ENCODE measurements around the gene UBE2D2.
A peak's percentile ranks its signal among the peaks of the same experiment; 100 is the strongest.

The UBE2D2 gene

DNA sequence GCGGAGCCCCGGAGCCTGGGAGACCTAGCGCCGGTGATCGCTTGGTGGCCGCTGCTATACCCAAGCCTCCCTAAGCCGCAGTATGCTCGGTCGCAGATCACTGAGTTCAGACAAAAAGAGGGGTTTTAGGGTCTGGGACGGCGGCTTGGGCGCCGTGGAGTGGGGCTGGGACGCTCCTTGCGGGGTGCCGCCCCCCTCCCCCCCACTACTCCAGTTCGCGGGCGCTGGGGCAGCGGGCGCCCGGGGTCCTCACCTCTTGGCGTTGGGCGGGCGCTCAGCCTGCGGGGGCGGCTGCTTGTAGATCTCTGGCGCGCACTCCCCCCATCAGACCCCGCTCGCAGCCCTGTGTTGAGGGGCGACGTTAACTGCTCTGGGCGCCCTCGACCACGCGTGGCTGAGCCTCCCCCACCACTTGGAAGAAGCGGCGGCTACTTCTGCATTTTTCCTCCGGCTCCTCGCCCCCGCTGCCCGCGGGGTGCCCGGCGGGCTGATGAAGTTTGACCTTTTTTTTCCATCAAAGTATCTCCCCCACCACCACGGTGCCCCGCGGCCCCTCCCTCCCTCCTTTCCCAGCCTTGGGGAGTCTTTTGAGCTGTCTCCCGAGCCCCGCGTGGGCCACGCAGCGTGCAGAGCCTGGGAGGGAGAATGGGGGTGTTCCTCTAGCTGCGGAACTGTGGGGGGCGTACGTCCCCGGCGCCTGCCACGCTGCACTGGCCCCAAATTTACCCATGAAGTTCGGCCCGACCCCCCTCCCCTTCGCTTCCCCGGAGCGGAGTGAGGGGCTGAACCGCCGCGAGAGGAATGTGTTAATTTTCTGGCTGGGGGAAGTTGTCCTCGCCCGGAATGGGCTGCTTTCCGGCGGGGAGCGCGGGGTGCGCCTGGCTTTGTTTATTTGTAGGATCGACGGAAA lies 88.2 kb downstream of the UBE2D2 start:
- DNase-seq, result no peak

DNA sequence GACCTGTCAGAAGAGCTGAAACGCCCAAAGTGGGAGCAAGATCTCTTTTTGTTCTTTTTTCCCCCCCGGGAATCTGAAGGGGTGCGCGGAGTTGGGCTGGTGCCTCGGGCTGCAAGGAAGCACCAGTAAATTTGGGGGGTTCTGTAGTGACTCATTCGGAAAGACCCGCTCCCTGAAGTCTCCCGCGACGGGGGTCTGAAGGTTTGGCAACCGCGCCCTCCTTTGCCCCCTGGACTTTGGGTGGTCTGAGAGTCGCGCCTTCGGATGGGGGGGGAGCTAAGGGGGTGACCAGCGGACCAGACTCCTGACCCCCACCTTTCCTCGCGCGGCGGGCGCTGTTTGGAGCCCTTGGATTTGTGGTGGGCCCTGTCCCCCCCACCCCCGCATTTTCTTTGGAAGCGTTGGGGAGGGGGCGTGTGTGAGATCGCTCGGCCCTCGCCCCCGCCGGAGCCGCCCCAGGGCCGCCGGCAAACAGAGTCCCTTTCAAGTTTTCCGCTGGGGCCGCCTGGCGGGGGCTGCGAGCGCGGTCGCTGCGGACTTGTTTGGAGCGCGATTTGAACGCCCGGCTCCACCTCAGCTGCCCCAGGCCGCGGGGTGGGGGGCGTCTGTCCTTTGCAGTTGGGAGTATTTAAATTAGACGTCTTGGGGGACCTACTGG lies 89.0 kb downstream of the UBE2D2 start:
- no peak for DNase-seq

DNA sequence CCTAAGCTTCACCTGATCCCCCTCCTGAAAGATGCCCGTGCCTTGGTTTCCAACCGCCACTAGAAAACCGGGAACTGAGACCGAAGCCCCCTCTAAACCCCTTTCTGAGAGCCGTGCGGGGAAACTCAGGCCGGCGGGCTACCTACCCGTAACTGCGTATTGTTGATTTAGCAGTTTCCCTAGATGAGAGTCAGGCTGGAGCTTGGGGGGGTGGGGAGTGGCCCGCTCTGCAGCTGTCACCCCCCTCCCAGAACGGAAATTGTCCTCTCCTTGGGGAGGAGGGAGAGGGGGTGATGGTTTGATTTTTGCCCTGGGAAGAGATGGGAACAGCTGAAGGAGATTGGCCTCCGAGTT lies 89.5 kb downstream of the UBE2D2 start:
- no peak for DNase-seq

DNA sequence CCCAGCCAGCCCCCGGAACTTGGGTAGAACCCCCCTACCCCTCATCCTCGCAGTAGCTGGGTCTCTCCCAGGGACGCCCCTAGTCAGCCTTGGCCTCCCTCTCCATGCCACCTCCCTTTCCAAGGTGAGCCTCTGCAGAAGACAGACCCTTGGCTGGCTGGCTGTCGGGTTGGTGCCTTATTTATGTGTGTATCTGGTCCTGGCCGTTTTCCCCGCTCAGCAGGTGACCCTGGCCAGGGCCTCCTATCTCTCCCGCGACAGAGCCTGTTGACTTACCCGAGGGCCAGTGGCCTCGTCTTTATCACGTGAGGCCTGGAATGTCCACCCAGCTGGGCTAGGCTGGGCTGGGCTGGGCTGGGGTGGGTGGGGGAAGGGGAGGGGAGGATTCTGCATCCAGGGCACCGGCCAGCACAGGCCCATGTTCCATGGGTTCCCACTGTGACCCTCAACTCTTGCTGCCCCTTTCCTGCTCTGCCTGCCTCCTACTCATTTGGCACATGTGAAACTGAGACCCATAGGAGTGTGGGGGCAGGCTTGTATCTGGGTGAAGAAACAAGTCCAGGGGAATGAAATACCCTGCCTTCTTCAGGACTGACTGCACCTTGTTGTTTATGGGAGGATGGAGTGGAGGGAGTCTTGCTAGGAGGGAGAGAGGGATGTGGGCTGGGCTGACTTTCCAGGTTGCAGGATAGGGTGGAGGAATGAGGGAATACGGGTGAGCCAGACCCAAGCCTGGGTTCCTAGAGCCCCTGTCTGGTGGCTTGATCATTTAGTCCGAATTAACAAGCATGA lies 90.1 kb downstream of the UBE2D2 start:
- peak; percentile 52 to 82 for DNase-seq

DNA sequence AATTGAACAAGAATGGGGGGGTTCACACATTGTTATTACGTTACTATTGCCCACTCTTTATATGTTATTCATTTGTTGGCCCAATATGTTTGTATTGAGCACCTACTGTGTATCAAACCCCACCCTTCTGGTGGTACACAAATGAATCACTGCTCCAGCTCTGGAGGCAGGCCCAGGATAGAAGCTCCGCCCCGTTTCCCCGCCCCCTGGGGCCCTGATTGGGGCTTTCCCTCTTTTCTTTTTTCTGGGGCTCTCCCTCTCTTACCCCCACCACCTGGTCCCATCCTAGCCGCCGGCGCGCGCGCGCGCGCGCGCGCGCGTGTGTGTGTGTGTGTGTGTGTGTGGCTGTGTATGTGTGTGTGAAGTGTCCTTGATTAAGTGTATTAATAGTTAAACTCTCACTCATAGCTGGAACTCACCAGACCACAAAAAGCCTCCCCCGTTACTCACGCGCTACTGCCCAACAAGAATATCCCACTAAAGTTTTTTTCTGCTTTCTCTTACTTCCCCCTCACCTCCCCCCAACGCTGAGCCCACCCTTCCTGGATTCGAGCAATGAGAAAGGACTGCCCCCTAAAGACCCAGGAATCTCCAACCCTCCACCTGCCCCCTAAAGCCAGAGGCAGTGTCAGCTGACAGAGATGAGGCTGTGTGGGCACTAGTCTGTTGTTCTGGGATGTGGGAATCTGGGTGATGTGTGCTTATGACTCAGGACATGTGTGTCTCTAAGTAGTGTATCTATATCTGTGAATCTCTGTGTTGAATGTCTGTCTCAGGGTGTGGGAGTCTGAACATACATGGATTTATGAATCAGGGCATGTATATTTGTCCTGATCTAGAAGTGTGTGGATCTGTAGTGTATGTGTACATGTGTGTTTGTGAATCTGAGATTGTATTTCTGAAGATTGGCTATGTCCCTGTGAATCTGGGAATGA lies 91.0 kb downstream of the UBE2D2 start:
- peak in 1 of 2 experiments; percentile 63 for DNase-seq

DNA sequence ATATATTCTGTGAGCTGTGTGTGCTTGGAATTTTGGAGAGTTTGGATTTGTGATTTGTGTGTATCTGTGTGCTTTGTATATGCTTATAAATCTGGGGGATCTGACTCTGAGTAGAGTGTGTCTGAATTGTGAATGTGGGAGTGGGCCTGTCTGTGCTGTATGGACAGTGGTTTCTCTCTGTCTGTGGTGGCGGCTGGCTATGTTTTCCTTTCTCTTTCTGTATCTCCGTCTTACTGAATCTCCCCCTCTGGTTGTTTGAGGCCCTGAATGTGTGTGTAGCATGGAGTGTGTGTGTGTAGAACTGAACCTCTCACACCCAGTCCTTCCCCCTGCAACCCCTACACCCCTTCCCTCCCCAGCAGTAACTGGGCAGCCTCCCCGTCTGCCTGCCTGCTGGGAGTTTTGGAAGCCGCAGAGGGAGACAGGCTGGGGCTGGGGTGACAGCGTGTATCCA lies 91.7 kb downstream of the UBE2D2 start:
- DNase-seq, result no peak

DNA sequence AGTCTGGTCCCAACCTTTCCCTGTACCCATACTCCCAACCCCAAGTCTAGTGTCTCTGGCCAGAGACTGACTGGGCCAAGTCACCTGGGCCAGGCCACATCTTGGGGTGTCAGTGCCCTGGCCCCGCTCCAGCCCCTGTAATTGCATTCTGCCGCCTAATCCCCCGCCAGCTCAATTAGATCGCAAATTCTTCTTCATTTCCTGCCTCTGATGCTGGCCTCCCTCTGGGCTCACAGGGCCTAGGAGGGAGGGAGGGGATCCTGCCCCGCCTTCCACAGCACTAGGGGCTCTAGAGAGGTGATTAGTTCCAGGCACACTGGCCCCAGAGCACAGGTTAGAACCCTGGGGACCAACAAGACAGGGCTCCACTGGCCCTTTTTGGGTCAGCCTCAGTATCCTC lies 92.5 kb downstream of the UBE2D2 start:
- DNase-seq, result peak in 1 of 2 experiments; percentile 66

DNA sequence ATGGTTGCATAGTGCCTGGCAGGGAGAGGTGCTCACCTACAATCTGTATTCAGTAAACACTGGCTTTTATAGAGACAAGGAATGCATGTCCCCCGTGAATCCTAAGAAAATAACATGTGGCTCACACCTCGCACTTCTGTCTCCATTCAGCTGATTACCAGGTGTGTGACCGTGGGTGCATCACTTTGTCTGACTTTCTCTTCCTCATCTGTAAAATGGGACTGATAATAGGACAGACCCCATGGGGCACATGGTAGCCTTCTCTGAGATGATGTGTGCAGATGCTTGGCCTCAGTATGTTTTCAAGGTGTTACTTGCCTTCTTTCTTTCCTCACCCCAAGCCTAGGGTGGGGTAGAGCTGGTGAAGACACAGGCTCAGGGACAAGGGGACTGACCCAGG lies 93.3 kb downstream of the UBE2D2 start:
- no peak for DNase-seq

DNA sequence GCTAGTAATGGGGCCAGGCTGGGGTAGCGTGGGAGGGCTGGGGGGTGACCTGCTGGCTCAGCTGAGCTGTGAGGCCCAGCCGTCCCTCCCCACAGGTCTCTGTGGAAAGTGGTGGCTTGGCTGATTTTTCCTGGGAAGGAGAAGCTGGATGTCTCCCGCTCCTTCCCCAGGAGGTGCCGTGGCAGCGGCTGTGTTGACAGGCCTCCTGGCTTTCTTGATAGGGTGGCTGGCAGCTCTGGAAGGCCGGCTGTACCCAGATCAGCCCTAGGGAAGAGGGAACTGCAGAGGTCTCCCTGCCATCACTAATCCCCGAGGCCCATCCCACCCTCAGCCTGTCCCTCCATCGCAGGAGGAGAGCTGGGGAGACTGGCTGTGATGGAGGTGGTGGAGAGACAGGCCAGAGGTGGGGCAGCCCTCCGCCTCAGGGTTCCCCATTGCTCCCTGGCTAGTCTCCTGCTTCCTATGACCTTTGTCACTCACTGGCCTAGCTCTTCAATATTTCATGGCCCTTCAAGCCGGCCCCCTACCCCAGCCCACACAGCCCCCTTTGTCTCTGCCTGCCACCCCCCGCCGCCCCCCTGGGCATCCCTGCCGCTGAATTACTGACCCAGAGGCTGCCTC lies 93.8 kb downstream of the UBE2D2 start:
- no peak for DNase-seq

DNA sequence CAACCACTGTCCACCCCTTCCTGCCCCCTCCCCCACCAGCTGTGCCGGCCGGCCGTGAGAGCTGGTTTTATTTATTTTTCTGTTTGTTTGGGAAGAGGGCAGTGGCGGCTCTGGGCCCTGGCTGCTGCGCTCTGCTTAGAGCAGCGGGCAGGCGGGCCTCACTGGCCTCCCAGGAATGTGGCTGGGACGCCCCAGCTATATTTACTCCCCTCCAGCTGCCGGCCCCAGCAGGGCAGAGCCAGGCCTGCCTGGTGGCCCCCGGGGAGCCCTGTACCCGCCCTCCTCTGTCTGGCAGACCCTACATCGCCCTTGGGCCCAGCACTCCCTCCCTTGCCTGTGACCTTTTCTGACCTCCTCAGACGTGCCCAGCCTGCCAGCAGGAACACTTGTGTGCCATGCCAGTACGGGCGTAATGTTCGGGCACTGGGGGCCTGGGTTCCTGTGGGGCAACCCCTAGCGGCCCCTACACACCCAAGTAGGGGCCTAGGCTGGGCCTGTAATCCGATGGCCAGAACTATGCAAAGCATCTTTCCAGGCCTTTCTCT lies 94.7 kb downstream of the UBE2D2 start:
- DNase-seq, result no peak

DNA sequence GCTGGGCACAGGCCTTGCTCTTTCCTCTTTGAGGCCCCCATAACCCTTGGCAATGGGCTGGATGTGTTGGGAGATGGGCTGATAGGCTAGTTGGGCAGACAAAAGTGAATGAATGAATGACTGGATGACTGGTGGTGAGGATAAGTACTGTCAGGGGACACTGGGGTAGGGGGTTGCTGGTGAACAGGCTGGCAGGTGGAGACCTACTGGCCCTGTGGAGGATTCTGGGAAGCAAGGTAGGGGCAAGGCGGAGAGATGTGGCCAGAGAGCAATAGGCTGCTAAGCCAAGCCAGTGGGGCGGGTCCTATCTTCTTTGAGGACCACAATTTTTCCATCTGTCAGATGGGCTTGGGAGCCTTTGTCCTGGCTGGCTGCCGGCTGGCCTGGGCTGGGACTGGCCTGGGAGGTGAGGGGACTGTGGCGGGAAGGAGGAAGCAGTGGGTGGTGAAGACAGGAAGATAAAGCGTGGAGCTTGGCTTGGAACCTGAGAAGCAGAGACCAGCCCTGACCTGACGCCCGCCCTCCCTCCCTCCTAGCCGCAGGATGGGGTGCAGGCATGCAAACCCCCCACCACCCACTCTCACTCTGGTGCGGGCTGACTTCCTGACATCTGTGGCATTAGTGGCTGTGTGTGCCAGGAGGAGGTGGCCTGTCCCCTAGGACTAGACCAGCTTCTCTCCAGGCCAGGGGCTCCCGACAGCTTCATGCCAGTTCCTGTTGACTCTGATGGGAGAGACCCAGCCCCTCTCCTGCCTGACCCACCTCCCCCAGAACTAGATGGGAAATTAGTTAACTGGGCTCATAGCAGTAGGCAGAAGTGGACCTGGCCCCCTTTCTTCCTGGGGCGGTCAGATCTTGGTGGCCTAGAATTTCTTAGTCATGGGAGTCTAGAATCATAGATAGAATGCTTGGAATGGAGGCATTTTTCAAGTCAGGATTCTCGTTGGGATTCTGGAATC lies 96.5 kb downstream of the UBE2D2 start:
- DNase-seq, result no peak

DNA sequence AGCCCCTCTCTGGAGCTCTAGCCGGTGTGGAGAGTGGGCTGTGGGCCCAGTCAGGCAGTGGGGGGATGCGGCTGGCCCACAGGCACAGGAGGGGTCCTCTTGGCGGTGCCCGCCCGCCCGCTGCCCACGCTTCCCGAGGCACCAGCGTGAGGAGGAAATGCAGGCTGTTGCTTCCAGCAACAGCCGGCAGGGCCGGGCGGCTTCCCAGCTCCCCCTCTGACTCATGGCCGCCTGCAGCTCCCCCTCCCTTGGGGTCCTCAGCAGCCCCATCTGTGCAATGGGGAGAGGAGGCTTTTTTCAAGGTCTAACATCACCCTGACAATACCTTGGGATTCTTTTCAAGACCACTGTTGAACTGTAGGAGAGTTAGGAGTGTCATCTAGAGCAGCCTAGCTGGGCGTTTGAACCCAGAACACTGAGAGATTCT lies 97.4 kb downstream of the UBE2D2 start:
- no peak for DNase-seq

DNA sequence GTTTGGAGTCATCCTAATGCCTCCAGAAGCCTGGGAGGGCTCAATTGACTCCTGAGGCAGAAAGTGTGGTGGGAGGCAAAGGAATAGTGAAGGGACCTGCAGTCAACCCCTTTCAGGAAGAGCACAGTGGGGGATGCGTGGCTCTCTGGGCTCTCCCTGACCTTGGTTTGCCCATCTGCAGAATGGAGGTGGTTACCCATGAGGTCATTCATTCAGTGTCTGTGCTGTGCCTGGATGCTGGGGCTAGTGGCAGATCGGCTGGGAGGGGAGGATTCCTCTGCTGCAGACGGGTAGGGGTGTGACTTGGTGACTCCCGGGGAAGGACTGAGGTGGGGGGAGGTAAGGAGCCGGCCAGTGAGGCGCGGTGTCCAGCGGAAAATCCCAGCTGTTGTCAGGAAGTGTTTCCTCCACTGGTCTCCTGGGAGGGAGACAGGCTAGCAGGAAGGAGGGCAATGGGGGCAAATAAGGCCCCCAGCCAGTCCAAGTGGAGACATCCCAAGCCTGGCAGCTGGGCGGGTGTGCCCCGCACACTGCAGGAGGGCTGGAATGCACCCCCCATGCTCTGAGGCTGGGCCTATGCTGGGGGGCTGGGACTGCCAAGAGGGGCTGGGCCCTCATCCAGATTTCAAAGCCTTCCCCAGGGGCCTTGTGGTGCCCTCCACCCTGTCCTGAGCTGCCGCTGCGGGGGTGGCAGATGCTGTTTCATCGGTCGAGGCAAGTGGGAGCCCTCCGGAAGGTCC lies 98.0 kb downstream of the UBE2D2 start:
- no peak for DNase-seq

DNA sequence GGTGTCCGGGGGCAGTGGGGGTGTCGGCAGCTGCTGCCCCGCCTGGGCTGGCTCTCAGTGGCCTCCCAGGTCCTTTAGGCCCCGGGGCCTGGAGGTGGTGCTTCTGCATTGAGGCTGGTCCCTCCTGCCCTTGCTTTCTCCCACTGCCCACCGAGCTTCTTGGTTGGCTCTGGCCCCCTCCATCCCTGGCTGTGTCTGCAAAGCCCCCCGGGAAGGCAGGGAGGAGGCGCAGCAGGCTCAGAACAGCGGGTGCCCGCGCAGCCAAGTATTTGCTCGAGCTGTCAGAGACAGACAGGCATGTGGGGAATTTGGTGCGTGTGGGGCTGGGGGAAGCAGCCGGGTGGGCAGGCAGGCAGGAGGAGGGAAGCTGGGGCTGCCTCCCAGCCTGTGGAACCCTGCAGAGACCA lies 98.6 kb downstream of the UBE2D2 start:
- no peak for DNase-seq

DNA sequence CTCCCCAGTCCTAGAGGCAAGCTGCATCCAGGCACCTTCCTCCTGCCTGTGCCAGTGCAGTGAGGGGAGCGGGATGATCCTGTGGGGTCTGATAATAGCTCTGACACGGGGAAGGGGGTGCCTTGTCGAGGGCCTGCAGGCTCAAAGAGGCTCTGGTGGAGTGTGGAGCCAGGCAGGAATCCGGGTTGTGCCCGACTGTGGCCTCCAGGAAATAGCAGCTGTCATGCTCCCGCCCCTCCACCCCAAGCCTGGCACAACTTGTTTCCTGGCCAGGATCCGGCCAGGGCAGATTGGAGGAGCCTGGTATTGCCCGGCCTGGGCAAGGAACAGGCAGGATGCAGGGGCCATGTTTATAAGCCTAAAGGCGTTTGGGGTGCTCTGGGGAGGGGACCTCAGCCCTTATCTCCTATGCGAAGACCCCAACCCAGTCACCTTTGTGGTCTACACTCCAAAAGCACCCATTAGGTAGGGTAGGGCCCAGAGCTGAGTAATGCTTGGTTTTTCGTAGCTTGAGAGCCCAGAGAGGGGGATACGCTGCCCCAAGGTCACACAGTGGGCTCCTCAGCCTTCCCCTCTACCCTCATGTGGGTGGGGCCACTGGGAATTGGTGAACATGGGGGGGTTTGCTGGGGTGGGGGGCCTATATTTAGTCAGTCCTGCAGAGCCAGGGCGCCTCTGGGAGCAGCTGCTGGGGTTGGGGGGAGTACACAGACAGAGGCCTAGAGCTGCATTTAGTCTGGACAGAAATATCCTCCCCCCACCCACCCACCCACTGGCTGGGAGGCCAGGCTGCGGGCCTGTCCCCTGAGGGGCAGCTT lies 99.2 kb downstream of the UBE2D2 start:
- peak; percentile 81 to 86 for DNase-seq

DNA sequence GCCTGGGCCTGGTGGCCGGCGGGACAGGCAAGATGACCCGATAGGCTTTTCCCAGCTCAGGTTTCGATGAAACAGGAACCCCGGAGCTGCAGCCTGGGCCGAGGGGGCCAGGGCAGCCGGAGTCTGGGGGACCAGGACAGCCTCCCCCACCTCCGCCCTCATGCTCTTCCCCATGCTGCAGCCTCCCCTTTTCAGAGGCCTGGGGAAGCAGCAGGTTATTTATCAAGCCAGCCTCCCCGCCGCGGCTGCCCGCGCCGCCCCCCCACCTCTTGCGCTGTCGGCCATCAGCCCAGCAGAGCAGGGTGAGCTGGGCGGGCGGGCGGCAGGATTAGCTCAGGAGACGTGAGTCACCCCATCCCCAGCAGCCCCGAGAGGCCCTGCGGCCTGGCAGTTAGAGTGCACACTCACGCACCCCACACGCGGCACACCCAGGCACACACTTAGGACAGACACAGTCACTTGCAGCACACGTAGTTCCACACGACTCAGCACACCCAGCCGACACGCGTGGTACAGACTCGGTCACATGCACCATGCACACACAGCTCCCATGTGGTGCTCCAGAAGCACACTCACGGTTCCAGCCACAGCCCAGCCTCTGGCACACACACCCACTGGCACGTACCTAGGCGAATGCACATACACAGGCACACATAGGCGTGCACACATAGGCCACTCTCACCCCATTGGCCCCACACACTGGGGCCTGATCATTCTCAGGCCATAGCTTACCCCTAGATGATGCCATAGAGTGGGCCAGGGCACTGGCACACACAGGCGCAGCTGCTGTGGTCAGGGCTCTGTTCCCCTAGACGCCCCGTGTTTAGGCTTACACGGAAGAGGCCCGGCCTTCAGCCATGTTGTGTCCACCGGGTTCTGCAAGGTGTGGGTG lies 100.0 kb downstream of the UBE2D2 start:
- no peak for DNase-seq

DNA sequence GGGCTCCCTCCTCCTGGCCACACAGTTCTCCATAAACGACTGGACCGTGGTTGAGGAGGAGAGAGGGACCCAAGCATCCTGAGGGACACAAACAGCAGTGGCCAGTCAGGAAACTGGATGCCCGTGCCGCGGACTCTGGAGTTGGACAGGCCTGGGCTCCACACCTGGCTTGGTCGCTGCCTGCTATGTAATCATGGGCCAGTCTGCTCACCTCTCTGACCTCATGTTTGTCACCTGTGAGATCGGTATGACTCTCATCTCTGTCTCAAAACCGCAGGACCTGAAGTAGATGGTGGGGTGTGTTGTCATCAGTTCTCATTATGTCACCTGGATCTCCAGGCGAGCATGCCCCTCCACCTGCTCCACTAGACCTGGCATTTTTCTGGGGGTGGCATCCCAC lies 101.5 kb downstream of the UBE2D2 start:
- no peak for DNase-seq
